Fibroblast of the aortic adventitia (primary cell): ENCODE results near the gene RRP1B. TPM values are rescaled to one million over a fixed set of nuclear protein-coding genes. Genes with fewer than 3 reads are reported as not detected.

Experiments used
- DNase-seq: peaks from one replicate; pipeline ENCODE4 v3.0.0-alpha.2; 2010; ENCODE audit warnings: low read depth
- H3K4me3 ChIP-seq: 2 replicates; pipeline ENCODE4 v1.5.1; 2011; ENCODE audit warnings: low read depth, mild to moderate bottlenecking, control low read depth, low read length, moderate library complexity
- small RNA-seq: library from RNA; depleted of rRNA; stranded (forward); fragments of <200 nt; gene quantifications from one replicate; pipeline ENCODE3, GENCODE V24; 2012
- total RNA-seq: library from RNA; depleted of rRNA; stranded (reverse); fragments of >200 nt; gene quantifications from 2 replicates; pipeline ENCODE4 v1.2.3, GENCODE V29; 2012; ENCODE audit warnings: low replicate concordance
- TF ChIP-seq, protein P1 (sequence below): IDR thresholded peaks from 2 replicates; pipeline ENCODE4 v1.5.1; 2011; ENCODE audit warnings: mild to moderate bottlenecking, low read length, control low read depth, inconsistent platforms; ENCODE audit not compliant: insufficient read depth

Gene RRP1B
- total RNA-seq, 1 donor: 24.2 TPM

DNA sequence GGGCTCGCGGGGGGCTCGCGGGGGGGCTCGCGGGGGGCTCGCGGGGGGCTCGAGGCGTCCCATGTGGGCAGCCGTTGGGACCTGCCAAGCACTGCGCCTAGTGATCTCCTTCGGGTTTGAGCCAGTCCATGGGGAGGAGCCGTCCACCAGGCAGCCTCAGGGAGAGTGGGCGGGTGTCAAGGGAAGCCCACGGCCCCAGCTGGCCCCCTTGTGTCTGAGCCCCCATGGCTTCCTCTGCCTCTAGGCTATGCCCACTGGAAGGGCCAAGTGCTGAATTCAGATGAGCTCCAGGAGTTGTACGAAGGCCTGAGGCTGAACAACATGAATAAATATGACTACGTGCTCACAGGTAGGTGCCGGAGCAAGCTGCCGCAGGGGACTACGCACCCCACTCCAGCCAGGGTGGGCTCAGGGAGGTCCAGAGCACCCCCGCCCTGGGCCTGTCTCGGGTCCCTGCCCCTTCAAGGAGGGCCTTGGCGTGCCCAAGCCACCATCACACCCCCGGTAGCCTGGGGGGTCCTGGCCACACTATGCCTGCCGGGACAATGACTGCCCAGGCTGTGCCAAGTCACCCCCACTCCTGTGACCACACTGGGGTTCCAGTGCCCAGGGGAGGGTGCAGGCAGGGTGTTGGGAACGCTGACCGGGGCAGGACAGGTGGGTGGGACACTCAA, 82.2 kb downstream of the RRP1B start:
- H3K4me3 ChIP-seq: no peak overlapping the region
- TF ChIP-seq, protein P1, sequence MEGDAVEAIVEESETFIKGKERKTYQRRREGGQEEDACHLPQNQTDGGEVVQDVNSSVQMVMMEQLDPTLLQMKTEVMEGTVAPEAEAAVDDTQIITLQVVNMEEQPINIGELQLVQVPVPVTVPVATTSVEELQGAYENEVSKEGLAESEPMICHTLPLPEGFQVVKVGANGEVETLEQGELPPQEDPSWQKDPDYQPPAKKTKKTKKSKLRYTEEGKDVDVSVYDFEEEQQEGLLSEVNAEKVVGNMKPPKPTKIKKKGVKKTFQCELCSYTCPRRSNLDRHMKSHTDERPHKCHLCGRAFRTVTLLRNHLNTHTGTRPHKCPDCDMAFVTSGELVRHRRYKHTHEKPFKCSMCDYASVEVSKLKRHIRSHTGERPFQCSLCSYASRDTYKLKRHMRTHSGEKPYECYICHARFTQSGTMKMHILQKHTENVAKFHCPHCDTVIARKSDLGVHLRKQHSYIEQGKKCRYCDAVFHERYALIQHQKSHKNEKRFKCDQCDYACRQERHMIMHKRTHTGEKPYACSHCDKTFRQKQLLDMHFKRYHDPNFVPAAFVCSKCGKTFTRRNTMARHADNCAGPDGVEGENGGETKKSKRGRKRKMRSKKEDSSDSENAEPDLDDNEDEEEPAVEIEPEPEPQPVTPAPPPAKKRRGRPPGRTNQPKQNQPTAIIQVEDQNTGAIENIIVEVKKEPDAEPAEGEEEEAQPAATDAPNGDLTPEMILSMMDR: no peak
- DNase-seq: no peak

DNA sequence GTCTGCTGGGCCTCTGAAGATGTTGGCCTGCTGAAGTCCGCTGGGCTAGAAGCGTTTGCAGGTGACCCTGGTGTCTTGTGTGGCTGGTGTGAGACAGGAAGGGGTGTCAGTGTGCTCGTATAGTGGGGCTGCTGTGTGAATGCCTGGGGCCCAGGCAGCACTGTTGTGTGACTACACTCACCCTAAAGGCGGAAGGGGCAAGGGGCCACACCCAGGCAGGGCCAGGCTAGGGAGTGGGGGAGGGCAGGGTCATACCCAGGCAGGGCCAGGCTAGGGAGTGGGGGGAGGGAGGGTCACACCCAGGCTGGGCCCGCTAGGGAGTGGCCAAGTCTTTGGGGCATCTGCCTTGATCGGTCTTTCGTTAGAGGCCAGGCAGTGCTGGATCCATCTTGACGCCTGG, 84.6 kb downstream of the RRP1B start:
- TF ChIP-seq, protein P1: no peak
- DNase-seq: no peak
- H3K4me3 ChIP-seq: no peak overlapping the region

DNA sequence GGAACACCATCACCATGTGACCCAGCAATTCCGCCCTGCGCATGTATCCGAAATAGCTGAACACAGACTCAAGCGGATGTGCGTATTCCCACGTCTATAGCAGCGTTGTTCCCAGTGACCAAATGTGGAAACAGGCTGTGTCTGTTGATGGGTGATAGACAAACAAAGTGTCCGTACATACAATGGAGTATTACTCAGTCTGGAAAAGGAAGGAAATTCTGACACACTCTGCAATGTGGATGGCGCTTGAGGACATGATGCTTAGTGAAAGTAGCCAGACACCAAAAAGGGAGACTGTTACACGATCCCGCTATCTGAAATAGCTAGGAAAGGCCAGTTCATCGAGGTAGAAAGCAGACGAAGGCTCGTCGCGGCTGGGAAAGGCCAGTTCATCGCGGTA, 85.4 kb downstream of the RRP1B start:
- TF ChIP-seq, protein P1: no peak
- no peak for DNase-seq

More for the DNA sequence above, 85.4 kb downstream of the RRP1B start:
- no peak overlapping the region for H3K4me3 ChIP-seq

Small RNAs within 50 kb of the gene (small RNA-seq; reads per million reads assigned to genes)
- gene MIR6070: not detected

Other genes with a start within 250 kb of the RRP1B start
- 4.4 TPM in 1 of 2 replicates, not detected in the other for gene SIK1, start 232.4 kb upstream of the RRP1B start, total RNA-seq
- gene HSF2BP, start 72 bp upstream of the RRP1B start, total RNA-seq: 2.3 and 7.3 TPM in 2 replicates
- 69.4 and 105 TPM in 2 replicates for gene PDXK, start 59.6 kb downstream of the RRP1B start, total RNA-seq
- gene CSTB, start 116.7 kb downstream of the RRP1B start, total RNA-seq: 5.5 and 32.2 TPM in 2 replicates
- gene RRP1, start 130.0 kb downstream of the RRP1B start, total RNA-seq: 18.2 and 23.0 TPM in 2 replicates
- gene AGPAT3, start 205.7 kb downstream of the RRP1B start, total RNA-seq: 16.3 and 29.0 TPM in 2 replicates